ENCODE results near the gene SLC26A11. TPM values are rescaled to one million over a fixed set of nuclear protein-coding genes. Genes with fewer than 3 reads are reported as not detected.
"Not testable (repeated sequence)": the region's sequence is repeated elsewhere in the genome, so short reads cannot be mapped to it uniquely, and the experiment has no call there.

Gene SLC26A11
- total RNA-seq, 2 experiments from 2014 or later = 10.1 to 10.6 TPM

- Mint-ChIP-seq H3K9me3 (no peaks in the 10 kb centered on the region), H3K4me3 (no peak overlapping the region), H3K27ac (no peak overlapping the region), H3K36me3 (peaks cover 83% of the 10 kb centered on the region), H3K27me3 (no peaks in the 10 kb centered on the region), H3K4me1 (ENCODE audit: low read depth) (peaks cover 7% of the 10 kb centered on the region)
- DNase-seq = no peak
- intact Hi-C loops (cut with micrococcal nuclease) = loop anchor here (10.0 kb wide), 1 partner anchor 59 kb away; no protein-coding TSS in a partner anchor
- ChIA-PET POLR2A (interaction anchor here (0.6 to 1.3 kb wide), 2 partner anchors 13 to 34 kb away, joined by 3 to 5 read pairs; no protein-coding TSS in a partner anchor), CTCF (interaction anchor here (1.6 kb wide), 1 partner anchor 101 kb away, joined by 4 read pairs; no protein-coding TSS in a partner anchor)
Measured at GRCh38 chr17:80296221-80296620, 76.0 kb downstream of the SLC26A11 start.

GRCh38 chr17:80297996-80298560, 77.9 kb downstream of the SLC26A11 start:
- H3K4me1 Mint-ChIP-seq (ENCODE audit: low read depth) = peaks cover 11% of the 10 kb centered on the region
- H3K9me3 Mint-ChIP-seq = peaks cover 3% of the 10 kb centered on the region
- ChIA-PET CTCF (interaction anchor here (1.5 kb wide), 1 partner anchor 103 kb away, joined by 4 read pairs; no protein-coding TSS in a partner anchor), POLR2A (no interaction called here)
- H3K27me3 Mint-ChIP-seq = no peaks in the 10 kb centered on the region
- no peak for DNase-seq
- intact Hi-C loops (cut with micrococcal nuclease) = loop anchor here (10.0 kb wide), 1 partner anchor 57 kb away; no protein-coding TSS in a partner anchor
- peaks cover 86% of the 10 kb centered on the region for H3K36me3 Mint-ChIP-seq
- no peak overlapping the region for H3K4me3 Mint-ChIP-seq
- H3K27ac Mint-ChIP-seq = no peak overlapping the region

DNA sequence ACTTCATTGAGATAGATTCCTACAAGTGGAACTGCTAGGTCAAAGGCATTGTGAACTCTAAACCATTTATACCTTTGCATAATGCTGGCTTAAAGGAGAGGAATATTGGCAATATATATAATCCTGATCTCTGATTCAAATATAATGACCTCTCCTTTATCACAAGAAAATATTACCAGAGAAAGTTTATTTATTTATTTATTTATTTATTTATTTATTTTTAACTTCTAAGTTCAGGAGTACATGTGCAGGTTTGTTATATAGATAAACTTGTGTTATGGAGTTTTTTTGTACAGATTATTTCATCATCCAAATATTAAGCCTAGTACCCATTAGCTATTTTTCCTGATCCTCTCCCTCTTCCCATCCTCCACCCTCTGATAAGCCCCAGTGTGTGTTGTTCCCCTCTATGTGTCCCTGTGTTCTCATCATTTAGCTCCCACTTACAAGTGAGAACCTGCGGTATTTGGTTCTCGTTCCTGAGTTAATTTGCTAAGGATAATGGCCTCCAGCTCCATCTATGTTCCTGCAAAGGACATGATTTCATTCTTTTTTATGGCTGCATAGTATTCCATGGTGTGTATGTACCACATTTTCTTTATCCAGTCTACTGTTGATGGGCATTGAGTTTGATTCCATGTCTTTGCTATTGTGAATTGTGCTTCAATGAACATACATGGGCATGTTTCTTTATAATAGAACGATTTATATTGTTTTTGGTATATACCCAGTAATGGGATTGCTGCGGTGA, 79.3 kb downstream of the SLC26A11 start:
- peak overlapping the region; percentile 8 for H3K27ac Mint-ChIP-seq
- H3K9me3 Mint-ChIP-seq, POLR2A ChIA-PET, H3K27me3 Mint-ChIP-seq, DNase-seq, CTCF ChIA-PET, H3K4me3 Mint-ChIP-seq: not testable (repeated sequence)
- peaks cover 84% of the 10 kb centered on the region for H3K36me3 Mint-ChIP-seq
- peaks cover 11% of the 10 kb centered on the region for H3K4me1 Mint-ChIP-seq (ENCODE audit: low read depth)
- intact Hi-C loops (cut with micrococcal nuclease) = loop anchor here (10.0 kb wide), 1 partner anchor 55 kb away; no protein-coding TSS in a partner anchor

- CTCF ChIA-PET = not testable (repeated sequence)
Measured at GRCh38 chr17:80300756-80301155, 80.5 kb downstream of the SLC26A11 start.

More at GRCh38 chr17:80300756-80301155, 80.5 kb downstream of the SLC26A11 start:
- intact Hi-C loops (cut with micrococcal nuclease); H3K4me3 Mint-ChIP-seq; H3K27me3 Mint-ChIP-seq; DNase-seq; H3K9me3 Mint-ChIP-seq: not testable (repeated sequence)
- Mint-ChIP-seq H3K27ac (peak overlapping the region; percentile 47), H3K4me1 (ENCODE audit: low read depth) (peaks cover 11% of the 10 kb centered on the region), H3K36me3 (peaks cover 80% of the 10 kb centered on the region)
- POLR2A ChIA-PET = interaction anchor here (1.0 kb wide), 1 partner anchor 27 kb away, joined by 3 read pairs; no protein-coding TSS in a partner anchor

Other genes with a start within 250 kb of the SLC26A11 start
- gene TBC1D16, start 184.6 kb upstream of the SLC26A11 start, total RNA-seq = 1 to 10 TPM; 5.4 TPM
- under 1 TPM; 0.82 to 1.00 TPM for gene CCDC40, start 183.8 kb upstream of the SLC26A11 start, total RNA-seq
- gene GAA, start 118.8 kb upstream of the SLC26A11 start, total RNA-seq = 10 to 100 TPM; 28.0 to 29.6 TPM
- 100 to 1,000 TPM; 111 to 115 TPM for gene EIF4A3, start 73.3 kb upstream of the SLC26A11 start, total RNA-seq
- not detected for gene CARD14, start 50.4 kb upstream of the SLC26A11 start, total RNA-seq
- 10 to 100 TPM; 37.4 to 44.7 TPM for gene SGSH, start 94 bp upstream of the SLC26A11 start, total RNA-seq
- 100 to 1,000 TPM; 421 to 440 TPM for gene RNF213, start 40.4 kb downstream of the SLC26A11 start, total RNA-seq
- 10 to 100 TPM; 16.1 to 16.3 TPM for gene ENDOV, start 194.7 kb downstream of the SLC26A11 start, total RNA-seq